Gastrocnemius medialis (tissue), 4 donors: ENCODE measurements around the gene SHISA4. TPM values are rescaled to one million over a fixed set of nuclear protein-coding genes. Genes with fewer than 3 reads are reported as not detected.
"Not testable (repeated sequence)": the region's sequence is repeated elsewhere in the genome, so short reads cannot be mapped to it uniquely, and the experiment has no call there.

ENCODE experiments used
- ATAC-seq, 2 donors: fragments of 150-250 bp; one replicate each; pipeline ENCODE4 v1.9.1; 2016
- DNase-seq, 2 donors: peaks; one replicate each; pipeline ENCODE4 v3.0.0-alpha.2; 2019
- H3K27ac ChIP-seq, 4 donors: fragments of 200-600 bp; sonication (generic); 1 replicate in 1 of 4; 2 replicates in 3 of 4; pipeline ENCODE4 v1.5.1; 2016 to 2018; ENCODE audit warnings: mild to moderate bottlenecking in 2 of 4, moderate library complexity in 1 of 4
- H3K27me3 ChIP-seq, 3 donors: fragments of 200-600 bp; sonication (generic) in 2 of 3; 1 replicate in 1 of 3; 2 replicates in 2 of 3; pipeline versions ENCODE4 v1.5.1 to v1.6.0; 2016 to 2019; ENCODE audit warnings: mild to moderate bottlenecking in 1 of 3, moderate library complexity in 1 of 3
- H3K36me3 ChIP-seq, 2 donors: fragments of 200-600 bp; sonication (generic) in 1 of 2; one replicate each; pipeline ENCODE4 v1.5.1; 2017 to 2018
- H3K4me1 ChIP-seq, 2 donors: fragments of 200-600 bp; sonication (generic) in 1 of 2; one replicate each; pipeline ENCODE4 v1.5.1; 2016 to 2017; ENCODE audit warnings: mild to moderate bottlenecking in 2 of 2
- H3K4me3 ChIP-seq, 4 donors: fragments of 200-600 bp; sonication (generic) in 3 of 4; 1 replicate in 1 of 4; 2 replicates in 3 of 4; pipeline ENCODE4 v1.5.1; 2016 to 2019; ENCODE audit warnings: mild to moderate bottlenecking in 2 of 4
- H3K9me3 ChIP-seq, 3 donors: fragments of 200-600 bp; sonication (generic) in 2 of 3; 1 replicate in 1 of 3; 2 replicates in 2 of 3; pipeline ENCODE4 v1.5.1; 2016 to 2019
- POLR2A ChIP-seq, 2 donors: fragments of 450-650 bp; IDR thresholded peaks; one replicate each; pipeline ENCODE4 v1.6.1; 2017; ENCODE audit warnings: antibody characterized with exemption in 2 of 2, mild to moderate bottlenecking in 2 of 2, moderate library complexity in 2 of 2
- in situ Hi-C, 4 donors: fragments of 200-750 bp; cut with MboI; loops; one replicate each; pipeline versions ENCODE4 v1.15.0 to v1.8.0; 2017; ENCODE audit warnings: low sequenced_read_pairs in 4 of 4
- intact Hi-C: fragments of 100-400 bp; cut with DNase I; formaldehyde crosslinking; loops from one replicate; pipeline ENCODE4 v1.15.1; 2023; ENCODE audit warnings: low total_unique reads
- total RNA-seq, 4 donors: library from RNA; depleted of rRNA; stranded (reverse); fragments of >200 nt; gene quantifications; one replicate each; pipeline versions ENCODE4 v1.1.0 to v1.2.3, GENCODE V29; 2016
- TF ChIP-seq, protein P1 (sequence below), 5 experiments: fragments of 450-650 bp in 3 of 5; fragments of 200-600 bp in 2 of 5; sonication (generic) in 2 of 5; IDR thresholded peaks in 4 of 5; conservative IDR thresholded peaks in 1 of 5; 1 replicate in 4 of 5; 2 replicates in 1 of 5; pipeline ENCODE4 v1.5.1; 2016 to 2019; ENCODE audit warnings: antibody characterized with exemption in 5 of 5, mild to moderate bottlenecking in 3 of 5, moderate library complexity in 3 of 5

Gene SHISA4
- total RNA-seq, 4 donors from 2014 or later, result 76.6 to 384 (median 229) TPM

DNA sequence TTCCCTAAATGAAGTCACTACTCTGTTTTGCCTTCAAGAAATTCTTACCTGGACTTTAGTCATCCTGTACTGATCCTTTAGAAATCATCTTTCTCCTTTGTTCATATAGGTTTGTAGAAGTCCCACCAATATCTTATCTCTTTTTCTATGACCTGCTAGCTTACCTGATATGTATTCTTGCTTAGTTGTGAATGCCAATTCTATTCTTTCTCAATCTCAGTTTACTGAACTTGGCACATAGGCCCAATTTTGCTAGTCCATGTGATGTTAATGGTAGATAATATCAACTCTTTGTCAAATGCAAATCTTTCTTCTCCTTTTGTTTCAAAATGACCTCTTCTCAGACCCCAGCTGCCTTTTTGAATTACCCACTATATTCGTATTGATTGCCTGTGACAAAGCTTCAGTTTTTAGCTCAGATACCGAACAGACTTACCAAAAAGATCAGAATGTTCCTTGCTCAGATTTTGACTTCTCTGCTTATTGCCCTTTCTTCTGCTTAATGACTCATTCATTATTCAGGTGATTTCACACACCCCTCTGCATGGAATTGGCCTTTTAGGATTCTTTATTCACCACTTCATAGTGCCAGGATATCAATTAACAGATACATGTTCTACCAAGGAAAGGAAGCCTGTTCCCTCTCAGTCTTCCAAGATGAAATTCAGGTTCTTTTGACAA is 39.2 kb upstream of the SHISA4 start:
- H3K27ac ChIP-seq, result peak overlapping the region; percentile 6 to 42 (median 20)
- H3K4me1 ChIP-seq, result peaks cover 17 to 27% of the 10 kb centered on the region in 2 donors
- H3K27me3 ChIP-seq, result no peaks in the 10 kb centered on the region
- ATAC-seq (no peak), DNase-seq (no peak)
- intact Hi-C loops, result no loop called here
- in situ Hi-C loops, result no loop called here
- peaks cover 0 to 49% of the 10 kb centered on the region in 2 donors for H3K36me3 ChIP-seq
- TF ChIP-seq POLR2A (IDR thresholded peaks at IDR 0.05), result no peak
- TF ChIP-seq, protein P1, sequence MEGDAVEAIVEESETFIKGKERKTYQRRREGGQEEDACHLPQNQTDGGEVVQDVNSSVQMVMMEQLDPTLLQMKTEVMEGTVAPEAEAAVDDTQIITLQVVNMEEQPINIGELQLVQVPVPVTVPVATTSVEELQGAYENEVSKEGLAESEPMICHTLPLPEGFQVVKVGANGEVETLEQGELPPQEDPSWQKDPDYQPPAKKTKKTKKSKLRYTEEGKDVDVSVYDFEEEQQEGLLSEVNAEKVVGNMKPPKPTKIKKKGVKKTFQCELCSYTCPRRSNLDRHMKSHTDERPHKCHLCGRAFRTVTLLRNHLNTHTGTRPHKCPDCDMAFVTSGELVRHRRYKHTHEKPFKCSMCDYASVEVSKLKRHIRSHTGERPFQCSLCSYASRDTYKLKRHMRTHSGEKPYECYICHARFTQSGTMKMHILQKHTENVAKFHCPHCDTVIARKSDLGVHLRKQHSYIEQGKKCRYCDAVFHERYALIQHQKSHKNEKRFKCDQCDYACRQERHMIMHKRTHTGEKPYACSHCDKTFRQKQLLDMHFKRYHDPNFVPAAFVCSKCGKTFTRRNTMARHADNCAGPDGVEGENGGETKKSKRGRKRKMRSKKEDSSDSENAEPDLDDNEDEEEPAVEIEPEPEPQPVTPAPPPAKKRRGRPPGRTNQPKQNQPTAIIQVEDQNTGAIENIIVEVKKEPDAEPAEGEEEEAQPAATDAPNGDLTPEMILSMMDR (IDR thresholded peaks at IDR 0.05 in 4 of 5, conservative IDR thresholded peaks at IDR 0.05 in 1 of 5), result no peak
- no peak overlapping the region for H3K4me3 ChIP-seq
- no peaks in the 10 kb centered on the region for H3K9me3 ChIP-seq

DNA sequence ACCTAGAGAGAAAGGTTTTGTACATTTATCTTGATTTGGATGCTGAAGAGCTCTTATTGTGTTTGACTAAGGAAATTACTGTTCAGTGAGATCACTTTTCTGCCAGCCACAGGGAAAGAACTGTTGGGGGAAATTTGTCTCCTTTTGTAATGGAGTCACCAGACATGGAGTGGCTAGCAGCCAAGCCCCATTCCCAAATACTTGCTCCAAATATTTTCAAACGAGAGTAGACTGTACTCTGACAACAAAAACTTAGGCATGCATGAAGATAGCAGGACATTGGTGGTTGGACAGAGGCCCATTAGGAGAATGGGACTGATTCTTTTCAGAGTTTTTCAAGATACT is 38.7 kb upstream of the SHISA4 start:
- Histone ChIP-seq H3K4me3 (no peak overlapping the region), H3K36me3 (peaks cover 0 to 54% of the 10 kb centered on the region in 2 donors), H3K4me1 (peaks cover 17 to 27% of the 10 kb centered on the region in 2 donors), H3K9me3 (no peaks in the 10 kb centered on the region), H3K27ac (peak overlapping the region; percentile 6 to 42 (median 22)), H3K27me3 (no peaks in the 10 kb centered on the region)
- in situ Hi-C loops (no loop called here), intact Hi-C loops (no loop called here)
- TF ChIP-seq, protein P1 (IDR thresholded peaks at IDR 0.05 in 4 of 5, conservative IDR thresholded peaks at IDR 0.05 in 1 of 5), result no peak
- TF ChIP-seq POLR2A (IDR thresholded peaks at IDR 0.05), result no peak
- ATAC-seq, result peak; percentile 39
- DNase-seq, result no peak

DNA sequence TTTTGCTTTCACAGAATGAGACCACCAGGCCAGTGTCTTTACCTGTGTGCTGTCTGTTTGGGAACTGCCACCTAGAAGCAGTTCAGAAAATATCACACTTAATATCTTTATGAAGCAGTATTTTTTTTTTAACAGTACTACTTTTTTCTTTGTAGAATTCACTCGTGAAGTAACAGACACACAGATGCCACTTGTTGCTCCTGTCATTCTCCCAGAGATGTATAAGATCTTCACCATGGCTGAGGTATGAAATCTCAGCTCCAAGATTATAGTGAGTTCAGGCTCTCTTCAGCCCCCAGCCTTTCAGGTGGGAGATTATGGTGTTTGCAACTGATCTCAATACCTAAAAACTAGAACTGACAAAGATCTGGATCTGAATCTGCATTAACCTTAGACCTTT is 36.7 kb upstream of the SHISA4 start:
- in situ Hi-C loops (no loop called here), intact Hi-C loops (no loop called here)
- Histone ChIP-seq H3K36me3 (peaks cover 0 to 73% of the 10 kb centered on the region in 2 donors), H3K9me3 (no peaks in the 10 kb centered on the region), H3K27ac (no peak overlapping the region), H3K4me3 (no peak overlapping the region), H3K4me1 (peaks cover 10 to 21% of the 10 kb centered on the region in 2 donors), H3K27me3 (no peaks in the 10 kb centered on the region)
- no peak for TF ChIP-seq POLR2A (IDR thresholded peaks at IDR 0.05)
- TF ChIP-seq, protein P1 (IDR thresholded peaks at IDR 0.05 in 4 of 5, conservative IDR thresholded peaks at IDR 0.05 in 1 of 5), result no peak
- ATAC-seq (no peak), DNase-seq (no peak)

DNA sequence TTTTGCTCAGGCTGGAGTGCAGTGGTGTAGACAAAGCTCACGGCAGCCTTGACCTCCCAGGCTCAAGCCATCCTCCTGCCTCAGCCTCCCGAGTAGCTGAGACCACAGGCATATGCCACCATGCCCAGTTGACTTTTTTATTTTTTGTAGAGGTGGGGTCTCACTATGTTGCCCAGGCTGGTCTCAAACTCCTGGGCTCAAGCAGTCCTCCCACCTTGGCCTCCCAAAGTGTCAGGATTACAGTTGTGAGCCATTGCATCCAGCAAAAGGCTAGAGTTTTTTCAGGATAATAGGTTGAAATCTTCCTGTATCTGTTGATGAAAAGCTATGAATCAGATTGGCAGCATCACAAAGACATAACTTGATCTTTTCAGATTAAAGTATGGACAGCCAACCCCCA is 32.0 kb upstream of the SHISA4 start:
- H3K27me3 ChIP-seq, DNase-seq, H3K9me3 ChIP-seq, in situ Hi-C loops, H3K4me3 ChIP-seq, H3K27ac ChIP-seq, intact Hi-C loops, ATAC-seq, H3K4me1 ChIP-seq: not testable (repeated sequence)
- peaks cover 0 to 73% of the 10 kb centered on the region in 2 donors for H3K36me3 ChIP-seq

DNA sequence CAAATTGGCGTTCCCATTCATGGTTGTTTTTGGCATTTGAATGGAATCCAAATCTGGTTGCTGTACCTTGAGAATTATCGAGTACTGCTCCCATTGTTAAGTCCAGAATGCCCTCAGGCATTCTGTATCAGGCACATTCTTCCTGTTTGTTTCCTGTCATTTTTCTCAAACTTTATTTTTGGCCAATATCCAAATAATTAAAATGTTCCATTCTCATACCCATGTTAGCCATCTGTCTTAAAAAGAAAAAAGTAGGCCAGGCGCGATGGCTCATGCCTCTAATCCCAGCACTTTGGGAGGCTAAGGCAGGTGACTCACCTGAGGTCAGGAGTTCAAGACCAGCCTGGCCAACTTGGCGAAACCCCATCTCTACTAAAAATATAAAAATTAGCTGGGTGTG is 29.3 kb upstream of the SHISA4 start:
- in situ Hi-C loops, result no loop called here
- peak overlapping the region in 2 of 4 donors; percentile 5 to 11 for H3K27ac ChIP-seq

More for the DNA sequence above, 29.3 kb upstream of the SHISA4 start:
- ATAC-seq (no peak), DNase-seq (no peak)
- intact Hi-C loops, result no loop called here
- Histone ChIP-seq H3K4me3 (no peak overlapping the region), H3K9me3 (no peaks in the 10 kb centered on the region), H3K36me3 (peaks cover 0 to 53% of the 10 kb centered on the region in 2 donors), H3K27me3 (no peaks in the 10 kb centered on the region), H3K4me1 (peaks cover 0 to 4% of the 10 kb centered on the region in 2 donors)
- TF ChIP-seq, protein P1 (IDR thresholded peaks at IDR 0.05 in 4 of 5, conservative IDR thresholded peaks at IDR 0.05 in 1 of 5), result no peak
- no peak for TF ChIP-seq POLR2A (IDR thresholded peaks at IDR 0.05)
